Stimulated activated naive CD8-positive, alpha-beta T cell treated with anti-CD3 and anti-CD28 coated beads, Interleukin-15, Interleukin-2, amounts not matched to agents 100 ng/mL and 50 ng/mL, for 24 hours (primary cell): Measurements from ENCODE around the gene CDKN2B-AS1.

Experiments used
- H3K27ac Mint-ChIP-seq: one replicate; pipeline ENCODE4 v1.8.0; 2021; ENCODE audit warnings: mild to moderate bottlenecking, mixed read lengths
- H3K27me3 Mint-ChIP-seq: one replicate; pipeline ENCODE4 v1.8.0; 2021; ENCODE audit warnings: mixed read lengths
- H3K36me3 Mint-ChIP-seq: one replicate; pipeline ENCODE4 v1.8.0; 2021; ENCODE audit warnings: low read depth, mixed read lengths
- H3K4me1 Mint-ChIP-seq: one replicate; pipeline ENCODE4 v1.8.0; 2021; ENCODE audit warnings: low read depth, mixed read lengths
- H3K4me3 Mint-ChIP-seq: one replicate; pipeline ENCODE4 v1.8.0; 2021; ENCODE audit warnings: mild to moderate bottlenecking, mixed read lengths
- H3K9me3 Mint-ChIP-seq: one replicate; pipeline ENCODE4 v1.8.0; 2021; ENCODE audit warnings: mixed read lengths

Gene CDKN2B-AS1

DNA sequence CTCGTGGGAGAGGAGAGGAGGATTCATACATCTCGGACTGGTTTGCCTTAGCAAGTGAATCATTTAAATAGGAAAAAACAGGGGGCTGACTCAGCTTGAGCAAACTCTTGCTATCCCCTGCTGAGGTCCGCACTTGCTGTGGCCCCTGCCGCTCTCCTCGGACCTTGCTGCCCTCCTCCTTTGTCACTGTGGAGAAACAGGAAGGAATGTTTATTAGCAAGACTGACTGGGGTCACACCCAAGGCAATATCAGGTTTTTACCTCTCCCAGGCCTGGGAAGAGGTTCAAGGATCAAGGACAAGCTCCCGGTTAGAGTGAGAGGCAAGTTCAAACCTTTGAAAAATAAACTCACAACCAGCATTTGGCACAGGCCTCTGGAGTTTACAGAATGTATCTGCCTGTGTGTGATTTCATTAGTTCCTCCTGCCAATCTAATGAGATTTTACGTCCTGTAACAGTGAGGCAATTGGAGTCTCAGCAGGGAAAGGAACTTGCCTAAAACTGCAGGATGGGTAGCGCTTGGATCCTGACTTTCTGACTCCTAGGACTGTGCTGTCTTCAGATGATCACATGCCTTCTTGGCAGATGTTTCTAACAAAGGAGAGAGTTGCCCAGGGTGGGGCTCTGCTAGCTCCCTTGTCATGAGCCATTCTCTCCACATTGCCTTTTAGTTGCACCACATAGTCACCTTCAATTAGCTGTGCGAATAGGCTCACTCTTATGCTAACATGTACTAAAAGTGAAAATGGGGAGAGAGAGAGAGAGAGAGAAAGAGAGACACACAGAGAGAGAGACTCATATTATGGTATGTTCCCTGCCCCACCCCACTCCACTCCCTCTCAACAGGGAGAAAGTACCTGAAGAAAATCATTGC lies 123.2 kb downstream of the CDKN2B-AS1 start:
- Mint-ChIP-seq H3K4me3 (no peak overlapping the region), H3K9me3 (no peaks in the 10 kb centered on the region), H3K4me1 (no peaks in the 10 kb centered on the region), H3K27ac (no peak overlapping the region), H3K27me3 (peaks cover 27% of the 10 kb centered on the region), H3K36me3 (no peaks in the 10 kb centered on the region)

DNA sequence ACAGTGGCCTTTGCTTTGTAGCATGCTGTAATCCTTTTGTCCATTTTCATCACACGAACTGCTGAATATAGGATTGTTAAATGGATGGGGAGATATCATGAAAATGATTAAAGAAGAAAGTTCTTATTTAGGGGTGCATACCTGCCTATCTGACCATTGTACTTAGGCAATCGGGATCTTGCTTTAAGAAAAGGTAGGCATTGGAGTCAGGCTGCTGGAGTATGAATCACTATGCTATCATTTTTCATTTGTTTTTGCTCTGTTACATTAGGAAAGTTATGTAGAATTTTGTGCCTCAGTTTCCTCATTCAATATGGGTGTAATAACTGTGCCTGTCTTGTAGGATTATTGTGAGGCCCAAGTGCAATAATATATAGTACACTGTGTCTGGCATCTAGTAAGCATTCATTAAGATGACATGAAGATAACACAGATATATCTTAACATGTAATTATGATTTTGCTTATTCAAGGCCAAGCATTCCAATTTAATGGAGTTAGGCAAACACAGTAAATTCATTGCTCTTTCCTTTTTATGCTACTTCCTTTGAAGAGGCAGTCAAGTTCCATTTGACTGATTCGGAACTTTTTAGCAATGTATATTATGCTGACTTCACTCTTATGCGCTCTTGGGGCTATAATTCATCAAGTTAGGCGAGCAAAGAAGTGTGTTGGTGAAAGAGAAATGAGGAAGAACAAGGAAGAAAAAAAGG lies 124.4 kb downstream of the CDKN2B-AS1 start:
- Mint-ChIP-seq H3K27me3 (peaks cover 29% of the 10 kb centered on the region), H3K9me3 (no peaks in the 10 kb centered on the region), H3K4me1 (no peaks in the 10 kb centered on the region)

DNA sequence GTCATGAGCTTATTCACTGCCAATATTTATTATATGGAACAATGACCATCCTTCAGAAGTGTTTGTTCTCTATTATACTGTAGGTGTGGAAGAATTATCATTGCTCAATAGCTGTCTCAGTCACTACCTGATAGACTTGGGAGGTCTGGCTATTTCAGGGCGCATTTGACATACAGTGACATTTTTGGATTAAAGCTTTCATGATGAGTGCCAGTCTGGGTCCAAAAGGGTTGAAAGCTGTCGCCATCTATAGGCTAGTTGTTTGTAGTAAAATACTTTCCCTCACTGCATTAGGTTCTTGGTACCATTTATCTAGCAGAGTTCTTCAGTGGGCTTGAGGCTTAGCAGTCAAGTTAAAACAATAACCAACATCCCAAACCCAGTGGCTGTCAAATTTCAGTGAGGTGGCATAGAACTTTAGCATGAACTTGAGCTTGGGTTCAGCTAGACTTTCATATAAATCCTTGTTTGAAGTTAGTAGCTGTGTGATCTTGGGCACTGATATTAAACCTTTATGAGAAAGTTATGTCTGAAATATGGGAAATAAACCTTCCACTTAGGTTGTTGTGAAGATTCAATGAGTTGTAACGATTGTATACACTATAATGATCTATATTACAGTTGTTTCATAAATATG lies 125.0 kb downstream of the CDKN2B-AS1 start:
- Mint-ChIP-seq H3K27ac (no peak overlapping the region), H3K4me3 (no peak overlapping the region), H3K36me3 (no peaks in the 10 kb centered on the region), H3K9me3 (no peaks in the 10 kb centered on the region), H3K27me3 (peaks cover 29% of the 10 kb centered on the region), H3K4me1 (no peaks in the 10 kb centered on the region)

More for the DNA sequence above, 124.4 kb downstream of the CDKN2B-AS1 start:
- Mint-ChIP-seq H3K4me3 (no peak overlapping the region), H3K27ac (no peak overlapping the region), H3K36me3 (no peaks in the 10 kb centered on the region)

DNA sequence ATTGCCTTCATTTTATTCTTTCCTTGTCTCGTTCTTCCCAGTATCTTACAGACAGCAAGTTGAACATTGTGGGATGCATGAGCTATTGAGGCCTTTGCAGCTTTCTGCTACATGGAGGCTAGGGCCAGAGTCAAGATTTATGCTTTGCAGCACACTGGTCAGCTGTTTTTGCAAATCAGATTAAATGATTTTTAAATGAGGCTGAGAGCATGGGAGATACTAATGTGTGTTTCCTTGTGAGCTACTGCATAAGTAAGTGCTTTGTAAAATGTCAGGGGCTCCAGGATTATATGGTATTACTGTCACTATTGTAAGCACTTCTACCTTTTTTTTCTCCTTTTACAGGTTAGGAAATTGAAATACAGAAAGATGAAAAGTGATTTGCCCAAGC lies 125.6 kb downstream of the CDKN2B-AS1 start:
- no peak overlapping the region for H3K27ac Mint-ChIP-seq
- H3K4me1 Mint-ChIP-seq: no peaks in the 10 kb centered on the region
- H3K27me3 Mint-ChIP-seq: peaks cover 29% of the 10 kb centered on the region
- no peaks in the 10 kb centered on the region for H3K9me3 Mint-ChIP-seq
- no peak overlapping the region for H3K4me3 Mint-ChIP-seq
- no peaks in the 10 kb centered on the region for H3K36me3 Mint-ChIP-seq

DNA sequence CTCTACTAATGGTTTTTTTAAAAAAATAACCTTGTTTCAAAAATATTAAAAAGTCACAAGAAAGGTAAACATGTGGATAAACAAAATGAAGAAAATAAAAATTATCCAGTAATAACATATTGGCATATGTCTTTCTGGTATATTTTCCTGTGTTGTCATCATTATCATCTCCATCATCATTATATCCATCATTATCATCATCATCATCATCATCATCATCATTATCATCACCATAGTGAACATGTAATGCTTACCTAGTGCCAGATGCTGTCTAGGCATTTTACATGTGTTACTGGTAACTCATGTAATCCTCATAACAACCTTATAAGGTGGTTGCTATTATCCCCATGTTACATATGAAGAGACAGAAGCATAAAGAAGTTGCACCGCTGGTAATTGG lies 126.0 kb downstream of the CDKN2B-AS1 start:
- Mint-ChIP-seq H3K36me3 (no peaks in the 10 kb centered on the region), H3K9me3 (no peaks in the 10 kb centered on the region), H3K4me3 (no peak overlapping the region), H3K27me3 (peaks cover 29% of the 10 kb centered on the region), H3K4me1 (no peaks in the 10 kb centered on the region), H3K27ac (no peak overlapping the region)

DNA sequence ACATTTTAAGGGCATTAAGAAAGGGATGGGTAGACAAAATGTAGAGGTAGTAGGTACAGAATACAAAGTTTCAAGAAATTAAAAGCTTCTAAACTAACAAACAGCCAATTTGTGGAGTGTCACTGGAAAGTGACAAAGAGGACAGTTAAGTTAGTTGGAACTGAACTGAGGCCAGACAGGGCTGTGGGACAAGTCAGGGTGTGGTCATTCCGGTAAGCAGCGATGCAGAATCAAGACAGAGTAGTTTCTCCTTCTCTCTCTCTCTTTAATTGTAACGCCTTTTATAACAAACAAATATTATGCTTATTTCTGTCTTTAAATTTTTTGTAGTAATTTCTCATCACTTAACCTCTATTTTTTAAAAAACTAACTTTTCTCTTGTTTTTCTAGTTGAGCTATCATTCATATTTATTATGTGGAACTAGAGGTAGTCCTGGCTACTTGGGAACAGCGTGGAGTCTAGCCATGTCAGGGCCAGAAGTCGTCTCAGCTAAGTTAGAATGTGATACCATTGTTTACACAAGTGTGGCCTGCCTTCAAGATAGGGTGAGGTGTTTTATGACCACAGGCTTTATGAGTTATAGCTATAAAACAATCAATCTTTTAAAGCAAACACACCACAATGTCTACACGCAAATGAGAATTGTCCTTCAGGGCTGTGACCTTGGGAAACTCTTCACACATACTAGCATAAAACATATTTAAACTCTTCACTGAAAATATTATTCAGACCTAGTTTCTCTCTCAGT lies 129.8 kb downstream of the CDKN2B-AS1 start:
- peaks cover 3% of the 10 kb centered on the region for H3K4me1 Mint-ChIP-seq
- H3K27ac Mint-ChIP-seq: no peak overlapping the region
- no peaks in the 10 kb centered on the region for H3K9me3 Mint-ChIP-seq
- H3K27me3 Mint-ChIP-seq: peaks cover 31% of the 10 kb centered on the region
- H3K36me3 Mint-ChIP-seq: no peaks in the 10 kb centered on the region
- H3K4me3 Mint-ChIP-seq: no peak overlapping the region

DNA sequence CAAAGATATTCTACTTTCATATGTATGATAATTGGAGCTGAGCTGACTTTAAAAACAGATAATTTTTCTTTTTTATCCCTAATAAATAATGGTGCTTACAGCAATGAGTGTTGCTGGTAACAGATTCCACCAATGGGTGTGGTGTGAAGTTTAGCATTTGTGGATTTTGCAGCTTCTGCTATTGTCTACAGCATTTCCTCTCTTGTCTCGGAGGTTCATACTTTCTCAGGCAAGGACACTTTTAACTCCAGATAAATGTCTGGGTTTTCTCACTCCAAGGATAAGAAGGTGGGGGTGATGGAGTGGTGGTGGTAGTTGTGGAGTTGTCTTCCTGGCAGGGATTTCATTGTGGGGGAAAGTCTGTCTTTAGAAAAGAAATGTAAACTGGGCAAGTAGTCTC lies 134.5 kb downstream of the CDKN2B-AS1 start:
- Mint-ChIP-seq H3K9me3 (no peaks in the 10 kb centered on the region), H3K27me3 (peaks cover 18% of the 10 kb centered on the region), H3K4me3 (no peak overlapping the region), H3K27ac (no peak overlapping the region), H3K4me1 (peaks cover 3% of the 10 kb centered on the region), H3K36me3 (no peaks in the 10 kb centered on the region)

- no peak overlapping the region for H3K4me3 Mint-ChIP-seq
- no peaks in the 10 kb centered on the region for H3K36me3 Mint-ChIP-seq
- peaks cover 3% of the 10 kb centered on the region for H3K4me1 Mint-ChIP-seq
- peaks cover 18% of the 10 kb centered on the region for H3K27me3 Mint-ChIP-seq
- no peak overlapping the region for H3K27ac Mint-ChIP-seq
- H3K9me3 Mint-ChIP-seq: no peaks in the 10 kb centered on the region
Observed at GRCh38 chr9:22129633-22130032, 135.0 kb downstream of the CDKN2B-AS1 start.

DNA sequence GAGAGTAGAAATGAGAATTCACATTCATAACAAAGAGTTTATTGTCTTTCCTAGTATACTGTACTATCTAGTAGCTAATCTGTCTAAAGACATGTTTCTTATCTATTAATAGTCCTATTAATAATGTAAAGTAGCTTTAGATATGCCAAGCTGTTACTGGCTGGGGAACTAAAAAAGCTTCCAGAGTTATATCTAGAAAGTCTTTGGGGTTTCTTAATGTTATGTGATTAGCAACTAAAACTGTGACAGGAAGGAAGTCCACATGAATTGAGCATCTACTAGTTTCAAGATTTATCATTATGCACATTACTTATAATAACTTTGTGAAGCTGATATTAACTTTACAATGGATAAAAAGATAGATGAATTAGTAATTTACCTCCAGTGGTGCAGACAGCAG lies 137.2 kb downstream of the CDKN2B-AS1 start:
- Mint-ChIP-seq H3K36me3 (no peaks in the 10 kb centered on the region), H3K27ac (no peak overlapping the region), H3K27me3 (peaks cover 20% of the 10 kb centered on the region), H3K9me3 (no peaks in the 10 kb centered on the region), H3K4me1 (peaks cover 3% of the 10 kb centered on the region), H3K4me3 (no peak overlapping the region)

DNA sequence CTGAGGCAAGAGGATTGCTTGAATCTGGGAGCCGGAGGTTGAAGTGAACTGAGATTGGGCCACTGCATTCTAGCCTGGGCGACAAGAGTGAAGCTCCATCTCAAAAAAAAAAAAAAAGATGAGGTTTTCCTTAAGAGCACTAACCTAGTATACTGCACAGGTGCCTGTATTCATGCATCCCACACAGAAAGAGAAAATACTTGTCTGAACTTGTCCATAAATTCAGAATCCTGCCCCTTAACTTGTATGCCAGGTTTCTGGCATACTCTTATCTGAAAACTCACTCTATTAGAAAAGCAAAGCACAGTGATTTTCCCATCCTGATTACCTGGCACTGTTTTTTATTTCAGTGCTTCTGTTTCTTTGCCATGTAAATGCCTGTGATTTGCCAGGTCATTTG lies 139.8 kb downstream of the CDKN2B-AS1 start:
- Mint-ChIP-seq H3K36me3 (no peaks in the 10 kb centered on the region), H3K27ac (no peak overlapping the region), H3K4me3 (no peak overlapping the region), H3K9me3 (no peaks in the 10 kb centered on the region), H3K27me3 (peaks cover 21% of the 10 kb centered on the region), H3K4me1 (no peaks in the 10 kb centered on the region)

DNA sequence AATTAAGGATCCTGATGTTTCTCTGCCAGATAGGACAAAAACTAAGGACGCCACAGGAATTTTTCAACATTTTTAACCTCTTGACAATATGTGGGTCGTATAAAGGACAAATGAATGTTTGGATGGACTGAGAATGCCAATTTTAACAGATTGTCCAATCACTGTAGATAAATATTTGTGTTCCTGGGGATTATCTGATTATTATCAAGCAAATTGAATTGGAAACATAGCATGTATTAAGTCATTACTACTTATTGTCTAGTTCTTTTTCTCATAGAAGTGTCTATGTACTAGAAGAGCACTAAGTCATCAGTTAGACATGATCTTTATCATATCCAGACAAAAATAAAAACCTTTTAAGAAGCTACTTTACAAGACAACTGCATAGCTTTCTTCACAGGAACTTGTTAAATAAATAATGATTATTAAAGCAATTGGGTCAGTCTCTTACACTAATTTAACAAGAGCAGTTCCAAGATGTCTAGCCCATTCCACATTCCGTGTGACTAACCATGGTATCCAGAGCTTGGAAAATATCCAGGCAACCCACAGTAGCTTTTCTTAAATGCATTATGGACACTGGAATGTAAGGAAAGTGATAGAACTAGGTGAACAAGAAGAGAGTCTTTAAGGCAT lies 142.0 kb downstream of the CDKN2B-AS1 start:
- Mint-ChIP-seq H3K9me3 (no peaks in the 10 kb centered on the region), H3K27me3 (peaks cover 30% of the 10 kb centered on the region), H3K27ac (no peak overlapping the region), H3K36me3 (no peaks in the 10 kb centered on the region), H3K4me3 (no peak overlapping the region), H3K4me1 (peaks cover 1% of the 10 kb centered on the region)

- Mint-ChIP-seq H3K36me3 (no peaks in the 10 kb centered on the region), H3K4me3 (no peak overlapping the region), H3K27me3 (peaks cover 36% of the 10 kb centered on the region), H3K4me1 (peaks cover 3% of the 10 kb centered on the region), H3K27ac (no peak overlapping the region), H3K9me3 (no peaks in the 10 kb centered on the region)
Observed at GRCh38 chr9:22138956-22139660, 144.5 kb downstream of the CDKN2B-AS1 start.

GRCh38 chr9:22141908-22142307 lies 147.3 kb downstream of the CDKN2B-AS1 start:
- peaks cover 40% of the 10 kb centered on the region for H3K27me3 Mint-ChIP-seq
- no peaks in the 10 kb centered on the region for H3K36me3 Mint-ChIP-seq
- H3K9me3 Mint-ChIP-seq: no peaks in the 10 kb centered on the region
- H3K27ac Mint-ChIP-seq: no peak overlapping the region
- no peak overlapping the region for H3K4me3 Mint-ChIP-seq
- peaks cover 10% of the 10 kb centered on the region for H3K4me1 Mint-ChIP-seq

GRCh38 chr9:22142671-22143070 lies 148.1 kb downstream of the CDKN2B-AS1 start:
- no peaks in the 10 kb centered on the region for H3K9me3 Mint-ChIP-seq
- peaks cover 40% of the 10 kb centered on the region for H3K27me3 Mint-ChIP-seq
- no peaks in the 10 kb centered on the region for H3K36me3 Mint-ChIP-seq
- no peak overlapping the region for H3K4me3 Mint-ChIP-seq
- H3K4me1 Mint-ChIP-seq: peaks cover 18% of the 10 kb centered on the region
- no peak overlapping the region for H3K27ac Mint-ChIP-seq
